ENCODE results near the gene LCP1. TPM values are rescaled to one million over a fixed set of nuclear protein-coding genes. Genes with fewer than 3 reads are reported as not detected.

Gene LCP1
- total RNA-seq, 1 donor from 2014 or later: 11.6 TPM

DNA sequence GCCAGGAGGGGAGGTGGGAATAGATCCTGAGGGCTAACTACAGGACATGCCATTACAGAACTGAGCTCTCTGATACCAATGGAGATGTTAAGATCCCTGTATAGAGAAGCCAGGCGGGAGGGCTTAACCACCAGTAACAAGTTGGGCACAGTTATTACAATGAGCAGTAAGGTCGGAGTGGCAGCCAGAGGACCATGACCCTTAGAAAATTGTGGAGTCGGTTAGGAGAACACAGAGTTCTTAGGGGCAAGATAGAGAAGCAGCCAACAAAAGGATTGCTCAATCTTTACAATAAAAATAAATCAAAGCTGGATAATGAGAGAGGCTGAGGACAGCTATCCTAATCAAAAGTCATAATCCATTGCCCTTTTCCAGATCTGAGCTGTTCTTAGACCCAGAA lies 87.5 kb downstream of the LCP1 start:
- Mint-ChIP-seq H3K36me3 (no peaks in the 10 kb centered on the region), H3K4me3 (no peak overlapping the region), H3K27ac (no peak overlapping the region), H3K4me1 (no peaks in the 10 kb centered on the region), H3K9me3 (no peaks in the 10 kb centered on the region), H3K27me3 (ENCODE audit: low read depth) (peaks cover 26% of the 10 kb centered on the region)
- DNase-seq (ENCODE audit: low spot score in 2 of 2, unreplicated experiment in 2 of 2): no peak
- no peak for TF ChIP-seq CTCF (IDR thresholded peaks at IDR 0.05; ENCODE audit: unreplicated experiment)

- no peak for TF ChIP-seq CTCF (IDR thresholded peaks at IDR 0.05; ENCODE audit: unreplicated experiment)
- no peak for DNase-seq (ENCODE audit: low spot score in 2 of 2, unreplicated experiment in 2 of 2)
- no peaks in the 10 kb centered on the region for H3K4me1 Mint-ChIP-seq
- H3K36me3 Mint-ChIP-seq: no peaks in the 10 kb centered on the region
- H3K27me3 Mint-ChIP-seq (ENCODE audit: low read depth): peaks cover 31% of the 10 kb centered on the region
- H3K27ac Mint-ChIP-seq: no peak overlapping the region
- H3K4me3 Mint-ChIP-seq: no peak overlapping the region
- no peaks in the 10 kb centered on the region for H3K9me3 Mint-ChIP-seq
These were observed 93.0 kb downstream of the LCP1 start for GRCh38 chr13:46088821-46089562.

- H3K27me3 Mint-ChIP-seq (ENCODE audit: low read depth): peaks cover 21% of the 10 kb centered on the region
These were observed 94.5 kb downstream of the LCP1 start for GRCh38 chr13:46087481-46087880.

GRCh38 chr13:46086985-46087384 lies 95.0 kb downstream of the LCP1 start:
- Mint-ChIP-seq H3K4me3 (no peak overlapping the region), H3K4me1 (no peaks in the 10 kb centered on the region), H3K27me3 (ENCODE audit: low read depth) (peaks cover 21% of the 10 kb centered on the region), H3K36me3 (no peaks in the 10 kb centered on the region), H3K27ac (no peak overlapping the region), H3K9me3 (no peaks in the 10 kb centered on the region)
- DNase-seq (ENCODE audit: low spot score in 2 of 2, unreplicated experiment in 2 of 2): no peak
- TF ChIP-seq CTCF (IDR thresholded peaks at IDR 0.05; ENCODE audit: unreplicated experiment): no peak

More at GRCh38 chr13:46087481-46087880, 94.5 kb downstream of the LCP1 start:
- H3K9me3 Mint-ChIP-seq: no peaks in the 10 kb centered on the region
- TF ChIP-seq CTCF (IDR thresholded peaks at IDR 0.05; ENCODE audit: unreplicated experiment): no peak
- H3K4me3 Mint-ChIP-seq: no peak overlapping the region
- H3K36me3 Mint-ChIP-seq: no peaks in the 10 kb centered on the region
- DNase-seq (ENCODE audit: low spot score in 2 of 2, unreplicated experiment in 2 of 2): no peak
- no peak overlapping the region for H3K27ac Mint-ChIP-seq
- H3K4me1 Mint-ChIP-seq: no peaks in the 10 kb centered on the region

- no peak for DNase-seq (ENCODE audit: low spot score in 2 of 2, unreplicated experiment in 2 of 2)
- Mint-ChIP-seq H3K4me3 (no peak overlapping the region), H3K36me3 (no peaks in the 10 kb centered on the region), H3K9me3 (no peaks in the 10 kb centered on the region), H3K4me1 (no peaks in the 10 kb centered on the region), H3K27ac (no peak overlapping the region), H3K27me3 (ENCODE audit: low read depth) (peaks cover 19% of the 10 kb centered on the region)
- TF ChIP-seq CTCF (IDR thresholded peaks at IDR 0.05; ENCODE audit: unreplicated experiment): no peak
These were observed 95.5 kb downstream of the LCP1 start for GRCh38 chr13:46086421-46086922.
